Aorta (tissue), 5 donors: ENCODE measurements around the gene NARS2. TPM values are rescaled to one million over a fixed set of nuclear protein-coding genes. Genes with fewer than 3 reads are reported as not detected.

Experiments
- ATAC-seq: fragments of 200-7000 bp; cut with Tn5 transposase; one replicate; pipeline ENCODE4 v1.9.1; 2022; ENCODE audit warnings: moderate library complexity; ENCODE audit not compliant: low FRiP score
- DNase-seq, 2 donors: peaks; one replicate each; pipeline ENCODE4 v3.0.0-alpha.2; 2020
- H3K27ac ChIP-seq, 2 donors: one replicate each; pipeline ENCODE4 v1.5.1; 2013; ENCODE audit warnings: low read length in 2 of 2, mild to moderate bottlenecking in 2 of 2, moderate library complexity in 2 of 2, control low read depth in 1 of 2, inconsistent platforms in 1 of 2, low read depth in 1 of 2
- H3K27me3 ChIP-seq, 2 donors: one replicate each; pipeline ENCODE4 v1.6.1; 2013; ENCODE audit warnings: control low read depth in 1 of 2, low read length in 1 of 2, mild to moderate bottlenecking in 1 of 2, moderate library complexity in 1 of 2; ENCODE audit not compliant: insufficient read depth in 2 of 2, control insufficient read depth in 1 of 2
- H3K36me3 ChIP-seq, 2 donors: one replicate each; pipeline ENCODE4 v1.6.1; 2013; ENCODE audit warnings: control low read depth in 1 of 2, low read length in 1 of 2, mild to moderate bottlenecking in 1 of 2; ENCODE audit not compliant: insufficient read depth in 2 of 2, control insufficient read depth in 1 of 2
- H3K4me1 ChIP-seq, 2 donors: one replicate each; pipeline ENCODE4 v1.6.1; 2013; ENCODE audit warnings: low read length in 2 of 2, control low read depth in 1 of 2, mild to moderate bottlenecking in 1 of 2, moderate library complexity in 1 of 2; ENCODE audit not compliant: insufficient read depth in 2 of 2, control insufficient read depth in 1 of 2
- H3K4me3 ChIP-seq, 2 donors: one replicate each; pipeline ENCODE4 v1.5.1; 2013; ENCODE audit warnings: low read length in 2 of 2, control low read depth in 1 of 2, mild to moderate bottlenecking in 1 of 2
- H3K9me3 ChIP-seq: one replicate; pipeline ENCODE4 v1.6.1; 2013; ENCODE audit warnings: mild to moderate bottlenecking, low read length; ENCODE audit not compliant: control insufficient read depth
- WGBS, 2 donors: extraction: QIAGEN DNeasy Blood & Tissue Kit; methylation state at CpG; one replicate each; pipeline ENCODE4 v1.1.7; 2013; 5-methylcytosine and 5-hydroxymethylcytosine counted together
- intact Hi-C, 2 donors: fragments of 100-400 bp; cut with DNase I; formaldehyde crosslinking; loops; one replicate each; pipeline versions ENCODE4 v1.14.2 to v1.15.0; 2022
- polyA plus RNA-seq, 2 donors: library from polyadenylated mRNA; stranded (reverse); fragments of 200-250 nt; gene quantifications; one replicate each; pipeline ENCODE4 v1.2.3, GENCODE V29; 2013
- total RNA-seq, 2 donors: library from RNA; stranded (reverse); fragmentation: NEBNext Ultra II Directional; extraction: Animal tissue kit (Norgen Biotek cat#: 25700); gene quantifications; one replicate each; pipeline ENCODE4 v1.2.1, GENCODE V29; 2021
- donor health status: healthy with polysubstance abuse.
- donor health status: Bipolar disorder and iron deficiency.
- donor health status: DM: no; HTN: no; CAD: no.
- donor health status: DM: no; HTN: no; CAD: no.
- donor health status: DM: yes; HTN: yes; CAD: no.

NARS2 gene
- total and polyA plus RNA-seq, 4 donors: 4.8 to 11.2 (median 10.7) TPM

- no peaks in the 10 kb centered on the region for H3K9me3 ChIP-seq
- no peaks in the 10 kb centered on the region for H3K27me3 ChIP-seq
- peaks cover 1 to 3% of the 10 kb centered on the region in 2 donors for H3K4me1 ChIP-seq
- WGBS, 2 donors: 64 to 73% methylated on average over 2 of the region's 2 CpGs
- no peak overlapping the region for H3K4me3 ChIP-seq
- intact Hi-C loops: no loop called here
- no peak overlapping the region for H3K27ac ChIP-seq
- H3K36me3 ChIP-seq: no peaks in the 10 kb centered on the region
- no peak for ATAC-seq
- DNase-seq: no peak
Observed at GRCh38 chr11:78405805-78406204, 168.9 kb downstream of the NARS2 start.

DNA sequence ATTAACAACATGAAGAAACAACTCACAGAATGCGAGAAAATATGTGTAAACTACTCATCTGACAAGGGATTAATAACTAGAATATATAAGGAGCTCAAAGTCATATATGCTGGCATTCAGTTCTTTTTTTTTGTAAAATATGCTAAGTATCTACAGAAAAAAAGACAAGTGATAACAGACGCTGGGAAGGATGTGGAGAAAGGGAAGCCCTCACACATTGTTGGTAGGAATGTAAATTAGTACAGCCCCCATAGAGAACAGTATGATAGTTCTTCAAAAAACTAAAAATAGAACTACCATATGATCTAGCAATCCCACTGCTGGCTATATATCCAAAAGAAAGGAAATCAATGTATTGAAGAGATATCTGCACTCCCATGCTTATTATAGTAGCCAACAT is 170.9 kb downstream of the NARS2 start:
- intact Hi-C loops: no loop called here
- Histone ChIP-seq H3K4me3 (no peak overlapping the region), H3K36me3 (no peaks in the 10 kb centered on the region), H3K27me3 (no peaks in the 10 kb centered on the region), H3K4me1 (peaks cover 6 to 7% of the 10 kb centered on the region in 2 donors), H3K27ac (no peak overlapping the region), H3K9me3 (no peaks in the 10 kb centered on the region)
- ATAC-seq (no peak), DNase-seq (no peak)
- 67 to 72% methylated on average over 2 of the region's 2 CpGs for WGBS, 2 donors

DNA sequence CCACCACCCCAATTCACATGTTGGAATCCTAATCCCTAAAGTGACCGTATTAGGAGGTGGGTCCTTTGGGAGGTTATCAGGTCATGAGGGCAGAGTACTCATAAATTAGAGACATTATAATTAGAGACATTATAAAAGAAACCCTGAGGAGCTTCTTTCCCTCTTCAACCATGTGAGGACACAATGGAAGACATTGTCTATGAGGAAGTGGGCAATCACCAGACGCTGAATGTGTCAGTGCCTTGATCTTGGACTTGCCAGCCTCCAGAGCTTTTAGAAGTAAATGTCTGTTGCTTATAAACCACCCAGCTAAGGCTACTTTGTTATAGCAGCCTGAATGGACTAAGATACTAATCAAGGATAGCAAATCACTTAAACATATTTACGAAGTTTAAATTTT is 171.8 kb downstream of the NARS2 start:
- peaks cover 6 to 7% of the 10 kb centered on the region in 2 donors for H3K4me1 ChIP-seq
- DNase-seq (no peak), ATAC-seq (no peak)
- WGBS, 2 donors: 96 to 98% methylated on average over 3 of the region's 3 CpGs
- H3K9me3 ChIP-seq: no peaks in the 10 kb centered on the region
- no peaks in the 10 kb centered on the region for H3K36me3 ChIP-seq
- no peaks in the 10 kb centered on the region for H3K27me3 ChIP-seq
- intact Hi-C loops: no loop called here
- H3K4me3 ChIP-seq: no peak overlapping the region
- no peak overlapping the region for H3K27ac ChIP-seq

DNA sequence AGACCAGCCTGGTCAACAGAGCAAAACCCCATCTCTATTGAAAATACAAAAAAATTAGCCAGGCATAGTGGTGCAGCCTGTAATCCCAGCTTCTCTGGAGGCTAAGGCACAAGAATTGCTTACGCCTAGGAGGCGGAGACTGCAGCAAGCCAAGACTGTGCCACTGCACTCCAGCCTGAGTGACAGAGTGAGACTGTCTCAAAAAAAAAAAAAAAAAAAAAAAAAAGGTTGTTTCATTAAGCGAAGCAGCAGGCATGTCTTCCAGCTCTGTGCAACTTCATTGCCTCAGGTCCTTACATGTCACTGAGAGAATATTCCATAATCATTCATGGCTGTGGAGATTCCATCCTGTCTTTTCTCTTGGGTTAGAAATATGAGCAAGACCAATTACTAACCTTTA is 174.0 kb downstream of the NARS2 start:
- Histone ChIP-seq H3K36me3 (no peaks in the 10 kb centered on the region), H3K9me3 (no peaks in the 10 kb centered on the region), H3K27me3 (no peaks in the 10 kb centered on the region), H3K27ac (no peak overlapping the region), H3K4me1 (peaks cover 5 to 6% of the 10 kb centered on the region in 2 donors), H3K4me3 (no peak overlapping the region)
- ATAC-seq (no peak), DNase-seq (no peak)
- intact Hi-C loops: no loop called here
- WGBS, 2 donors: 81 to 82% methylated on average over 3 of the region's 3 CpGs

- H3K27ac ChIP-seq: no peak overlapping the region
- DNase-seq (no peak), ATAC-seq (no peak)
- H3K4me1 ChIP-seq: peaks cover 5 to 6% of the 10 kb centered on the region in 2 donors
- H3K27me3 ChIP-seq: no peaks in the 10 kb centered on the region
- intact Hi-C loops: no loop called here
- no peaks in the 10 kb centered on the region for H3K36me3 ChIP-seq
- H3K9me3 ChIP-seq: no peaks in the 10 kb centered on the region
- no peak overlapping the region for H3K4me3 ChIP-seq
- 19 to 47% methylated on average over 1 of the region's 1 CpG for WGBS, 2 donors
Observed at GRCh38 chr11:78400116-78400515, 174.5 kb downstream of the NARS2 start.

GRCh38 chr11:78399136-78399535 is 175.5 kb downstream of the NARS2 start:
- intact Hi-C loops: no loop called here

GRCh38 chr11:78398715-78399114 is 175.9 kb downstream of the NARS2 start:
- H3K27me3 ChIP-seq: no peaks in the 10 kb centered on the region
- H3K9me3 ChIP-seq: no peaks in the 10 kb centered on the region
- peaks cover 5 to 6% of the 10 kb centered on the region in 2 donors for H3K4me1 ChIP-seq
- 81 to 83% methylated on average over 1 of the region's 1 CpG for WGBS, 2 donors
- H3K27ac ChIP-seq: no peak overlapping the region
- no peak overlapping the region for H3K4me3 ChIP-seq
- intact Hi-C loops: no loop called here
- peaks cover 0 to 2% of the 10 kb centered on the region in 2 donors for H3K36me3 ChIP-seq
- ATAC-seq (no peak), DNase-seq (no peak)

More at GRCh38 chr11:78399136-78399535, 175.5 kb downstream of the NARS2 start:
- Histone ChIP-seq H3K4me1 (peaks cover 5 to 6% of the 10 kb centered on the region in 2 donors), H3K36me3 (peaks cover 0 to 2% of the 10 kb centered on the region in 2 donors), H3K27me3 (no peaks in the 10 kb centered on the region), H3K9me3 (no peaks in the 10 kb centered on the region), H3K4me3 (no peak overlapping the region), H3K27ac (no peak overlapping the region)
- DNase-seq (no peak), ATAC-seq (no peak)
- WGBS, 2 donors: 80 to 84% methylated on average over 4 of the region's 4 CpGs

DNA sequence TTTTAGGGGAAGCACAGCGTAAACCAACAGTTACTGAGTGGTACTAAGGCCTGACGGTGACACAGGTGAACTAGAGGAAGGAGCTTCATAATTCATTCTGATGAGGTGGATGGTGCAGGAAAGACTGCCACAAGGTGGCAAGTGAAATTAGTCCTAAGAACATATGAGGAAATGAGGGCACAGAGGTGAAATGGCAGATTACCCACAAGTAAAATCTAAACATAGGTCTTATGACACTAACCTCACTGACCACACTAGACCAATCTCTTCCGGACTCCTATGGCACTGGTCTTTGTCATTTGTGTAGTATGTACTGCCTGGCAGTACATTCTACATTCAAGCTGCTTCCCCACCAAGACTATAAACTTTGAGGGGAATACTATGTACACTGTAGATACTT is 177.3 kb downstream of the NARS2 start:
- H3K4me1 ChIP-seq: peaks cover 6 to 8% of the 10 kb centered on the region in 2 donors
- peaks cover 0 to 2% of the 10 kb centered on the region in 2 donors for H3K36me3 ChIP-seq
- H3K27me3 ChIP-seq: no peaks in the 10 kb centered on the region
- ATAC-seq: no peak
- intact Hi-C loops: no loop called here
- no peaks in the 10 kb centered on the region for H3K9me3 ChIP-seq
- no peak overlapping the region for H3K4me3 ChIP-seq
- no peak overlapping the region for H3K27ac ChIP-seq
- whole genome bisulfite sequencing, 2 donors: 89 to 94% methylated on average over 3 of the region's 3 CpGs
- DNase-seq: no peak

- intact Hi-C loops: loop anchor here in 1 of 2 donors (1.0 kb wide), 1 partner anchor 45 kb away; no protein-coding TSS in a partner anchor
- H3K4me3 ChIP-seq: no peak overlapping the region
- no peak for DNase-seq
- H3K27me3 ChIP-seq: no peaks in the 10 kb centered on the region
- H3K9me3 ChIP-seq: no peaks in the 10 kb centered on the region
- peaks cover 1 to 2% of the 10 kb centered on the region in 2 donors for H3K36me3 ChIP-seq
- no peak overlapping the region for H3K27ac ChIP-seq
- ATAC-seq: no peak
- 93 to 98% methylated on average over 1 of the region's 1 CpG for WGBS, 2 donors
- H3K4me1 ChIP-seq: peaks cover 8% of the 10 kb centered on the region in 2 donors
Observed at GRCh38 chr11:78395597-78395996, 179.1 kb downstream of the NARS2 start.
